Measurements from ENCODE around the gene SPR.

The SPR gene

GRCh38 chr2:72931280-72931910 lies 44.2 kb downstream of the SPR start:
- DNase-seq (ENCODE audit: low read depth in 2 of 2, low spot score in 1 of 2) = no peak

- DNase-seq (ENCODE audit: low read depth in 2 of 2, low spot score in 1 of 2) = no peak
Measured at GRCh38 chr2:72932045-72932740, 45.0 kb downstream of the SPR start.

GRCh38 chr2:72932805-72933204 lies 45.6 kb downstream of the SPR start:
- no peak for DNase-seq (ENCODE audit: low read depth in 2 of 2, low spot score in 1 of 2)

- no peak for DNase-seq (ENCODE audit: low read depth in 2 of 2, low spot score in 1 of 2)
Measured at GRCh38 chr2:72933207-72933606, 46.0 kb downstream of the SPR start.

GRCh38 chr2:72933646-72934151 lies 46.5 kb downstream of the SPR start:
- DNase-seq (ENCODE audit: low read depth in 2 of 2, low spot score in 1 of 2) = no peak

GRCh38 chr2:72934683-72935610 lies 47.7 kb downstream of the SPR start:
- no peak for DNase-seq (ENCODE audit: low read depth in 2 of 2, low spot score in 1 of 2)

- no peak for DNase-seq (ENCODE audit: low read depth in 2 of 2, low spot score in 1 of 2)
Measured at GRCh38 chr2:72935611-72935957, 48.4 kb downstream of the SPR start.

- DNase-seq (ENCODE audit: low read depth in 2 of 2, low spot score in 1 of 2) = no peak
Measured at GRCh38 chr2:72936660-72937355, 49.6 kb downstream of the SPR start.

GRCh38 chr2:72937356-72937669 lies 50.1 kb downstream of the SPR start:
- no peak for DNase-seq (ENCODE audit: low read depth in 2 of 2, low spot score in 1 of 2)

GRCh38 chr2:72938455-72938854 lies 51.2 kb downstream of the SPR start:
- DNase-seq (ENCODE audit: low read depth in 2 of 2, low spot score in 1 of 2) = no peak

- DNase-seq (ENCODE audit: low read depth in 2 of 2, low spot score in 1 of 2) = no peak
Measured at GRCh38 chr2:72940361-72940760, 53.2 kb downstream of the SPR start.

GRCh38 chr2:72940786-72941185 lies 53.6 kb downstream of the SPR start:
- DNase-seq (ENCODE audit: low read depth in 2 of 2, low spot score in 1 of 2) = no peak

Data from stimulated activated CD8-positive, alpha-beta memory T cell treated with anti-CD3 and anti-CD28 coated beads, Interleukin-4, amount 100 ng/mL, for 1 hour (primary cell).